ENCODE measurements around the gene ARAP1. TPM values are rescaled to one million over a fixed set of nuclear protein-coding genes. Genes with fewer than 3 reads are reported as not detected.

ARAP1 gene
- total and polyA plus RNA-seq, 2 donors (not counting 3 experiments of a cell fraction or from before 2014, with no cell fraction given): 36.8 to 66.2 TPM

DNA sequence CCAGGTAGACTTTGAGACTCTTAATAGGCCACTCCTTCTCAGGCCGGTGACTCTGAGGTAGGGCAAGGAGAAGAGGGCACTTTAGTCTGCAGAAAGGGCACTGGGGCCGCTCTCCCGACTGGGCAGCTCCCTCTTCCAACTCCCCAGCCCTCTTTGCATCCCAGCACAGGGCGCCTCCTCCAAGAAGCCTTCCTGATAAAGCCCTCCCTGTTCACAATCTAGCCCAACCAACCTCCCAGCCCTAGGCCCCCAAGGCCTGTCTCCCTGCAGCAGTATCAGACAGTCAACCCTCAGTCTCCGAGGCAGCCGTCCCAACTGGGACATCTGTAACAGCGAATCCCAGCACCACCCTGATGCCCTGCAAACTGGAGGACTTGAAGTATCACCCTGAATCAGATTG, 63.7 kb downstream of the ARAP1 start:
- no peaks in the 10 kb centered on the region for H3K9me3 ChIP-seq (replicated peaks; ENCODE audit: control insufficient read depth, insufficient read depth, low read length)
- dilution Hi-C loops (cut with MboI; ENCODE audit: extremely low pct_ligation_motif_present, low sequenced_read_pairs): no loop called here
- ChIA-PET CTCF (no interaction called here), POLR2A (no interaction called here)
- H3K4me1 ChIP-seq (ENCODE audit: control insufficient read depth, extremely low read depth, insufficient read depth, low read length): no peaks in the 10 kb centered on the region
- intact Hi-C loops (cut with micrococcal nuclease): no loop called here
- no peak overlapping the region for H3K27ac ChIP-seq (ENCODE audit: insufficient read depth, low read depth, low read length)
- no peaks in the 10 kb centered on the region for H3K9me1 ChIP-seq (replicated peaks; ENCODE audit: control insufficient read depth, extremely low read depth, insufficient read depth, low read length)
- H2AFZ ChIP-seq (ENCODE audit: low read depth, low read length): no peak overlapping the region
- H3K4me3 ChIP-seq (replicated peaks in 1 of 3; ENCODE audit: insufficient read depth in 1 of 3, low read depth in 1 of 3, low read length in 3 of 3): no peak overlapping the region
- FAIRE-seq: no peak
- no peaks in the 10 kb centered on the region for H3K27me3 ChIP-seq (ENCODE audit: control insufficient read depth in 2 of 2, insufficient read depth in 2 of 2, low read length in 2 of 2)
- DNase-seq (ENCODE audit: low read depth, low spot score): no peak
- H4K20me1 ChIP-seq (replicated peaks; ENCODE audit: control insufficient read depth, extremely low read depth, insufficient read depth, low read length): no peaks in the 10 kb centered on the region
- TF ChIP-seq POLR2AphosphoS5 (IDR thresholded peaks at IDR 0.05; ENCODE audit: insufficient read depth, low read depth, low read length) (no peak), JUN (IDR thresholded peaks at IDR 0.05; ENCODE audit: borderline replicate concordance, insufficient read depth, insufficient read length, low read depth) (no peak), POLR2A (IDR thresholded peaks at IDR 0.05; ENCODE audit: low read depth, low read length) (no peak), GATA2 (IDR thresholded peaks at IDR 0.05; ENCODE audit: insufficient read depth, insufficient read length, low read depth, low read length) (no peak), EZH2 (IDR thresholded peaks at IDR 0.05; ENCODE audit: borderline replicate concordance, low read depth, low read length, severe bottlenecking) (no peak), MYC (IDR thresholded peaks at IDR 0.05; ENCODE audit: low read depth, low read length) (no peak), FOS (IDR thresholded peaks at IDR 0.05; ENCODE audit: borderline replicate concordance, insufficient read depth, low read length) (no peak)
- TF ChIP-seq, protein P1, sequence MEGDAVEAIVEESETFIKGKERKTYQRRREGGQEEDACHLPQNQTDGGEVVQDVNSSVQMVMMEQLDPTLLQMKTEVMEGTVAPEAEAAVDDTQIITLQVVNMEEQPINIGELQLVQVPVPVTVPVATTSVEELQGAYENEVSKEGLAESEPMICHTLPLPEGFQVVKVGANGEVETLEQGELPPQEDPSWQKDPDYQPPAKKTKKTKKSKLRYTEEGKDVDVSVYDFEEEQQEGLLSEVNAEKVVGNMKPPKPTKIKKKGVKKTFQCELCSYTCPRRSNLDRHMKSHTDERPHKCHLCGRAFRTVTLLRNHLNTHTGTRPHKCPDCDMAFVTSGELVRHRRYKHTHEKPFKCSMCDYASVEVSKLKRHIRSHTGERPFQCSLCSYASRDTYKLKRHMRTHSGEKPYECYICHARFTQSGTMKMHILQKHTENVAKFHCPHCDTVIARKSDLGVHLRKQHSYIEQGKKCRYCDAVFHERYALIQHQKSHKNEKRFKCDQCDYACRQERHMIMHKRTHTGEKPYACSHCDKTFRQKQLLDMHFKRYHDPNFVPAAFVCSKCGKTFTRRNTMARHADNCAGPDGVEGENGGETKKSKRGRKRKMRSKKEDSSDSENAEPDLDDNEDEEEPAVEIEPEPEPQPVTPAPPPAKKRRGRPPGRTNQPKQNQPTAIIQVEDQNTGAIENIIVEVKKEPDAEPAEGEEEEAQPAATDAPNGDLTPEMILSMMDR (IDR thresholded peaks at IDR 0.05; ENCODE audit: extremely low read depth in 1 of 2, insufficient read depth in 1 of 2, low read depth in 1 of 2, low read length in 2 of 2): no peak
- TF ChIP-seq, protein P2, sequence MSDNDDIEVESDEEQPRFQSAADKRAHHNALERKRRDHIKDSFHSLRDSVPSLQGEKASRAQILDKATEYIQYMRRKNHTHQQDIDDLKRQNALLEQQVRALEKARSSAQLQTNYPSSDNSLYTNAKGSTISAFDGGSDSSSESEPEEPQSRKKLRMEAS (IDR thresholded peaks at IDR 0.05; ENCODE audit: insufficient read depth, insufficient read length): no peak
- H3K9ac ChIP-seq (replicated peaks; ENCODE audit: extremely low read depth, insufficient read depth, low read length): no peak overlapping the region
- H3K36me3 ChIP-seq (ENCODE audit: control insufficient read depth in 2 of 2, extremely low read depth in 1 of 2, insufficient read depth in 2 of 2, low read length in 2 of 2): peaks cover 10 to 48% of the 10 kb centered on the region in 2 experiments
- no peaks in the 10 kb centered on the region for H3K79me2 ChIP-seq (ENCODE audit: control insufficient read depth, insufficient read depth, low read length)
- BruUV-seq (replicated peaks): no TSS peak
- no peak overlapping the region for H3K4me2 ChIP-seq (ENCODE audit: insufficient read depth, low read length)
